HEK293 (cell line): ENCODE measurements around the gene GPD1.
"Not testable (repeated sequence)": the region's sequence is repeated elsewhere in the genome, so short reads cannot be mapped to it uniquely, and the experiment has no call there.

ENCODE experiments used
- CTCF ChIA-PET: fragments of 350-600 bp; formaldehyde crosslinking; extraction: SDS; loops from one replicate; lab custom pipeline; 2021; ENCODE audit warnings: antibody characterized with exemption; lab: Yijun Ruan, JAX
- POLR2A ChIA-PET: fragments of 300-600 bp; formaldehyde crosslinking; extraction: SDS; loops from one replicate; lab custom pipeline; 2020; ENCODE audit warnings: antibody characterized with exemption, inconsistent platforms; lab: Yijun Ruan, JAX
- H3K27ac ChIP-seq: fragments of 200-500 bp; sonication (Bioruptor generic); 2 replicates; pipeline ENCODE4 v1.5.1; 2014; ENCODE audit warnings: low read depth, low read length, control low read depth, inconsistent platforms; ENCODE audit errors: extremely low read depth
- H3K36me3 ChIP-seq, 2 experiments: fragments of 200-500 bp in 1 of 2; sonication (Bioruptor generic) in 1 of 2; 1 replicate in 1 of 2; 2 replicates in 1 of 2; pipeline ENCODE4 v1.5.1; 2014 to 2017; ENCODE audit warnings: inconsistent platforms in 2 of 2, low read length in 2 of 2; ENCODE audit not compliant: control insufficient read depth in 2 of 2, insufficient read depth in 1 of 2
- H3K4me1 ChIP-seq: fragments of 200-500 bp; sonication (Bioruptor generic); 2 replicates; pipeline ENCODE4 v1.5.1; 2014; ENCODE audit warnings: mild to moderate bottlenecking, low read length, inconsistent platforms; ENCODE audit not compliant: control insufficient read depth, insufficient read depth
- H3K4me3 ChIP-seq: 2 replicates; pipeline ENCODE4 v1.5.1; 2011; ENCODE audit warnings: low read depth, mild to moderate bottlenecking, control low read depth, low read length, moderate library complexity
- H3K9me3 ChIP-seq: fragments of 200-500 bp; sonication (Bioruptor generic); 2 replicates; pipeline ENCODE4 v1.5.1; 2014; ENCODE audit warnings: low read depth, low read length, inconsistent platforms; ENCODE audit not compliant: control insufficient read depth, insufficient read depth
- BCL11B ChIP-seq: fragments of 450-650 bp; formaldehyde crosslinking; IDR thresholded peaks from 2 replicates; pipeline ENCODE4 v1.5.1; 2016; ENCODE audit warnings: low read depth, missing biosample characterization, missing genetic modification characterization
- GLI2 ChIP-seq: fragments of 450-650 bp; formaldehyde crosslinking; IDR thresholded peaks from 2 replicates; pipeline ENCODE4; 2017; ENCODE audit warnings: missing biosample characterization, missing genetic modification characterization, low read depth, borderline replicate concordance
- PRDM1 ChIP-seq: fragments of 450-650 bp; formaldehyde crosslinking; IDR thresholded peaks from 2 replicates; pipeline ENCODE4; 2016; ENCODE audit warnings: missing biosample characterization, missing genetic modification characterization
- RBAK ChIP-seq: fragments of 450-650 bp; formaldehyde crosslinking; IDR thresholded peaks from 2 replicates; pipeline ENCODE4 v1.5.1; 2016; ENCODE audit warnings: missing biosample characterization, missing genetic modification characterization
- SCRT1 ChIP-seq: fragments of 450-650 bp; formaldehyde crosslinking; IDR thresholded peaks from 2 replicates; pipeline ENCODE4 v1.5.1; 2016; ENCODE audit warnings: missing biosample characterization, missing genetic modification characterization, borderline replicate concordance
- SCRT2 ChIP-seq: fragments of 450-650 bp; formaldehyde crosslinking; IDR thresholded peaks from 2 replicates; pipeline ENCODE4 v1.5.1; 2016; ENCODE audit warnings: missing biosample characterization, missing genetic modification characterization
- ZNF155 ChIP-seq: fragments of 450-650 bp; formaldehyde crosslinking; IDR thresholded peaks from 2 replicates; pipeline ENCODE4 v1.5.1; 2016; ENCODE audit warnings: missing biosample characterization, missing genetic modification characterization
- ZNF214 ChIP-seq: fragments of 450-650 bp; formaldehyde crosslinking; IDR thresholded peaks from 2 replicates; pipeline ENCODE4 v1.5.1; 2017; ENCODE audit warnings: missing biosample characterization, mild to moderate bottlenecking, missing genetic modification characterization, borderline replicate concordance
- ZNF366 ChIP-seq: fragments of 450-650 bp; formaldehyde crosslinking; conservative IDR thresholded peaks from 2 replicates; pipeline ENCODE4 v1.5.1; 2016; ENCODE audit warnings: missing biosample characterization, missing genetic modification characterization
- ZNF394 ChIP-seq: fragments of 450-650 bp; formaldehyde crosslinking; IDR thresholded peaks from 2 replicates; pipeline ENCODE4 v1.5.1; 2016; ENCODE audit warnings: missing biosample characterization, missing genetic modification characterization, mild to moderate bottlenecking, moderate library complexity, borderline replicate concordance
- ZNF530 ChIP-seq: fragments of 450-650 bp; formaldehyde crosslinking; IDR thresholded peaks from 2 replicates; pipeline ENCODE4 v1.5.1; 2016; ENCODE audit warnings: low read depth, missing biosample characterization, missing genetic modification characterization
- ZNF624 ChIP-seq: fragments of 450-650 bp; formaldehyde crosslinking; IDR thresholded peaks from 2 replicates; pipeline ENCODE4 v1.5.1; 2017; ENCODE audit warnings: missing biosample characterization, missing genetic modification characterization
- ZNF658 ChIP-seq: fragments of 450-650 bp; formaldehyde crosslinking; IDR thresholded peaks from 2 replicates; pipeline ENCODE4; 2016; ENCODE audit warnings: missing biosample characterization, missing genetic modification characterization
- ZNF791 ChIP-seq: fragments of 450-650 bp; formaldehyde crosslinking; IDR thresholded peaks from 2 replicates; pipeline ENCODE4 v1.5.1; 2016; ENCODE audit warnings: missing biosample characterization, missing genetic modification characterization
- ZNF792 ChIP-seq: fragments of 450-650 bp; formaldehyde crosslinking; IDR thresholded peaks from 2 replicates; pipeline ENCODE4 v1.5.1; 2016; ENCODE audit warnings: missing biosample characterization, missing genetic modification characterization
- ZNF830 ChIP-seq: fragments of 450-650 bp; IDR thresholded peaks from 2 replicates; pipeline ENCODE4 v1.5.0; 2018; ENCODE audit warnings: missing biosample characterization, missing genetic modification characterization, low read depth, mild to moderate bottlenecking, moderate library complexity
- TF ChIP-seq, protein P1 (sequence below): fragments of 450-650 bp; formaldehyde crosslinking; IDR thresholded peaks from 2 replicates; pipeline ENCODE4 v1.5.1; 2016; ENCODE audit warnings: missing biosample characterization, missing genetic modification characterization

GPD1 gene

DNA sequence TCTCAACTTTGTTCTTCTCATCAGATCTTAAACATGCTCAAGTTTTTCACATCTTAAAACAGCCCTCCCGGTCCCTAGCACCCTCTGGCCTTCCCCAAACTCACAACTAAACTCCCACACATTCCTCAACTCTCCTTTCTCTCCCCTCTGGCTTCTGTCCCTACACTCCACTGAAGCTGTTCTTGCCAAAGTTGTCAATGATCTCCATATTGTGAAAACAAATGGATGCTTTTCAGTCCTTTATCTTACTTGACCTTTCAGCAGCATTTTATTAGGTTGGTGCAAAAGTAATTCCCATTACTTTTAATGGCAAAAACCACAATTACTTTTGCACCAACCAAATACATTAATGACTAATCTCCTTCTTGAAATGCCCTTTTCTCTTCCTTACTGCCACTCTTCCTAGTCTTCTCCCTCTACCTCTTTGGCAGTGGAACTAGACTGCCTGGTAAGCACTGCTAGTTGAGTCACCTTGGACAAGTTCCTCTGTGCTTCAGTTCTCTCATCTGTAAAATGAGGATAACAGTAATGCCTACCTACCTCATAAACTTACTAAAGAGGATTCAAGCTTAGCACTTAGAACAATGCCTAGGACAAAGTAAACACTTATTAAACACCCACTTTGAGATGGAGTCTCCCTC lies 47.4 kb downstream of the GPD1 start (continued):
- TF ChIP-seq ZNF366 (peak; percentile 23; the same call in 1 of the 2 replicates), PRDM1 (tag by site-specific recombination) (0 out of 2 replicates have a peak, but pooled peaks have one; percentile 22), ZNF155 (tag by site-specific recombination) (no peak), ZNF624 (no peak)

DNA sequence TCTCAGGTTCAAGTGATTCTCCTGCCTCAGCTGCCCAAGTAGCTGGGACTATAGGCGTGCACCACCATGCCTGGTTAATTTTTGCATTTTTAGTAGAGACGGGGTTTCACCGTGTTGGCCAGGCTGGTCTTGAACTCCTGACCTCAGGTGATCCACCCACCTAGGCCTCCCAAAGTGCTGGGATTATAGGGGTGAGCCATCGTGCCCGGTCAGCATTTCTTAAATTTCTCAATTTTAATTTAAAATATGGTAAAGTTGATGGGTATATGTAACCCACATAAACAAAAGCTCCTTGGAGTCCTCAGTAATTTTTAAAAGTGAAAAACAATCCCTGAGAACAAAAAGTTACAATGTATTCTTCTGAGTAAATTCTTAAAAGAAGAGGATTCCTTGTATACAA lies 51.1 kb downstream of the GPD1 start:
- ChIA-PET CTCF (interaction anchor here (0.7 to 2.6 kb wide), 5 partner anchors 9 to 92 kb away, joined by 3 to 7 read pairs (median 3); no protein-coding TSS in a partner anchor), POLR2A (interaction anchor here (0.7 to 3.0 kb wide), 2 partner anchors 22 to 43 kb away, joined by 3 to 9 read pairs; partner anchors contain the start of gene COX14)
- not testable (repeated sequence) for H3K36me3 ChIP-seq, H3K4me1 ChIP-seq, H3K9me3 ChIP-seq, H3K27ac ChIP-seq, H3K4me3 ChIP-seq

DNA sequence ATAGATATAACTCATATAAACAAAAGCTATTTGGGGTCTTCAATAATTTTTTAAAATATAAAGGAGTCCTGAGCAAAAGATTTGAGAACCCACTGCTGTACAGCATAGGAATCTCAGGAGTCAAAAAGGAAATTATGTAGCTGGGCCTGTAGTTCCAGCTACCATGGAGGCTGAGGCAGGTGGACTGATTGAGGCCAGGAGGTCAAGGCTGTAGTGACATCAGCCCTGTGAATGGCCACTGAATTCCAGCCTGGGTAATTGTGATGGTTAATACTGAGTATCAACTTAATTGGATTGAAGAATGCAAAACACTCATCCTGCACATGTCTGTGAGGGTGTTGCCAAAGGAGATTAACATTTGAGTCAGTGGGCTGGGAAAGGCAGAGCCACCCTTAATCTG lies 52.8 kb downstream of the GPD1 start:
- ChIA-PET CTCF (interaction anchor here (0.6 to 1.1 kb wide), 2 partner anchors 24 to 45 kb away, joined by 3 to 4 read pairs; partner anchors contain the start of gene COX14), POLR2A (interaction anchor here (0.8 kb wide), 1 partner anchor 11 kb away, joined by 4 read pairs; the partner anchor contains the start of gene CERS5)
- H3K4me1 ChIP-seq = no peaks in the 10 kb centered on the region
- H3K36me3 ChIP-seq = peaks cover 3 to 6% of the 10 kb centered on the region in 2 experiments; a peak in 2 of 3 replicates
- H3K27ac ChIP-seq = no peak overlapping the region
- H3K4me3 ChIP-seq = no peak overlapping the region
- no peaks in the 10 kb centered on the region for H3K9me3 ChIP-seq
- TF ChIP-seq ZNF792 (tag by site-specific recombination) = no peak

- POLR2A ChIA-PET = interaction anchor here (0.7 to 0.8 kb wide), 2 partner anchors 10 to 18 kb away, joined by 3 to 4 read pairs; partner anchors contain the start of gene CERS5
- H3K9me3 ChIP-seq = no peaks in the 10 kb centered on the region
- H3K4me1 ChIP-seq = no peaks in the 10 kb centered on the region
- H3K36me3 ChIP-seq = peaks cover 3 to 6% of the 10 kb centered on the region in 2 experiments; a peak in 2 of 3 replicates
- TF ChIP-seq ZNF394 (tag by site-specific recombination) = no peak
- no peak for TF ChIP-seq ZNF791 (tag by site-specific recombination)
- TF ChIP-seq GLI2 (tag by site-specific recombination) = no peak
- no peak overlapping the region for H3K4me3 ChIP-seq
- CTCF ChIA-PET = interaction anchor here (0.6 to 1.3 kb wide), 4 partner anchors 15 to 148 kb away, joined by 3 to 6 read pairs (median 3); no protein-coding TSS in a partner anchor
- H3K27ac ChIP-seq = no peak overlapping the region
Observed at GRCh38 chr12:50157259-50157658, 53.5 kb downstream of the GPD1 start.

GRCh38 chr12:50160643-50161042 lies 56.8 kb downstream of the GPD1 start:
- CTCF ChIA-PET = interaction anchor here (0.6 to 1.6 kb wide), 6 partner anchors 10 to 90 kb away, joined by 3 to 4 read pairs (median 4); partner anchors contain the start of gene COX14

More at GRCh38 chr12:50160643-50161042, 56.8 kb downstream of the GPD1 start:
- H3K4me1 ChIP-seq = peaks cover 3% of the 10 kb centered on the region; the same call in 1 of the 2 replicates
- no peak overlapping the region for H3K4me3 ChIP-seq
- no peaks in the 10 kb centered on the region for H3K9me3 ChIP-seq
- no peaks in the 10 kb centered on the region; a peak in 1 of 3 replicates for H3K36me3 ChIP-seq
- POLR2A ChIA-PET = no interaction called here
- no peak overlapping the region for H3K27ac ChIP-seq
- TF ChIP-seq ZNF830 (tag by site-specific recombination) (no peak), RBAK (tag by site-specific recombination) (no peak), BCL11B (tag by site-specific recombination) (no peak), SCRT1 (peak; percentile 71; the same call in 1 of the 2 replicates), ZNF214 (no peak), ZNF658 (no peak), ZNF530 (tag by site-specific recombination) (no peak), SCRT2 (tag by site-specific recombination) (peak; percentile 79)
- TF ChIP-seq, protein P1, sequence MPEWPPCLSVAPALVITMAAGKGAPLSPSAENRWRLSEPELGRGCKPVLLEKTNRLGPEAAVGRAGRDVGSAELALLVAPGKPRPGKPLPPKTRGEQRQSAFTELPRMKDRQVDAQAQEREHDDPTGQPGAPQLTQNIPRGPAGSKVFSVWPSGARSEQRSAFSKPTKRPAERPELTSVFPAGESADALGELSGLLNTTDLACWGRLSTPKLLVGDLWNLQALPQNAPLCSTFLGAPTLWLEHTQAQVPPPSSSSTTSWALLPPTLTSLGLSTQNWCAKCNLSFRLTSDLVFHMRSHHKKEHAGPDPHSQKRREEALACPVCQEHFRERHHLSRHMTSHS (tag by site-specific recombination) = no peak
